ENCODE results near the gene NLE1.

The NLE1 gene

GRCh38 chr17:35187481-35187880, 45.4 kb upstream of the NLE1 start:
- no peak for TF ChIP-seq SIN3A (IDR thresholded peaks at IDR 0.05; ENCODE audit: borderline replicate concordance, insufficient read depth, low read length)
- TF ChIP-seq TAF1 (IDR thresholded peaks at IDR 0.05; ENCODE audit: borderline replicate concordance, insufficient read depth, low read length) = no peak
- TF ChIP-seq POLR2AphosphoS5 (IDR thresholded peaks at IDR 0.05; ENCODE audit: low read depth, low read length) = no peak
- no peak for TF ChIP-seq REST (IDR thresholded peaks at IDR 0.05; ENCODE audit: insufficient read depth in 1 of 2, low read depth in 2 of 2, low read length in 2 of 2)
- TF ChIP-seq FOXP2 (optimal IDR thresholded peaks at IDR 0.05; ENCODE audit: borderline replicate concordance, extremely low read depth, extremely low read length, insufficient read depth) = no peak

GRCh38 chr17:35185849-35186248, 43.7 kb upstream of the NLE1 start:
- TF ChIP-seq POLR2AphosphoS5 (IDR thresholded peaks at IDR 0.05; ENCODE audit: low read depth, low read length) (no peak), REST (IDR thresholded peaks at IDR 0.05; ENCODE audit: insufficient read depth in 1 of 2, low read depth in 2 of 2, low read length in 2 of 2) (no peak), FOXP2 (optimal IDR thresholded peaks at IDR 0.05; ENCODE audit: borderline replicate concordance, extremely low read depth, extremely low read length, insufficient read depth) (no peak), SIN3A (IDR thresholded peaks at IDR 0.05; ENCODE audit: borderline replicate concordance, insufficient read depth, low read length) (no peak), TAF1 (IDR thresholded peaks at IDR 0.05; ENCODE audit: borderline replicate concordance, insufficient read depth, low read length) (no peak)

GRCh38 chr17:35184274-35184673, 42.2 kb upstream of the NLE1 start:
- TF ChIP-seq REST (IDR thresholded peaks at IDR 0.05; ENCODE audit: insufficient read depth in 1 of 2, low read depth in 2 of 2, low read length in 2 of 2) = no peak
- TF ChIP-seq TAF1 (IDR thresholded peaks at IDR 0.05; ENCODE audit: borderline replicate concordance, insufficient read depth, low read length) = no peak
- TF ChIP-seq POLR2AphosphoS5 (IDR thresholded peaks at IDR 0.05; ENCODE audit: low read depth, low read length) = no peak
- no peak for TF ChIP-seq FOXP2 (optimal IDR thresholded peaks at IDR 0.05; ENCODE audit: borderline replicate concordance, extremely low read depth, extremely low read length, insufficient read depth)

GRCh38 chr17:35183332-35183731, 41.2 kb upstream of the NLE1 start:
- no peak for TF ChIP-seq SIN3A (IDR thresholded peaks at IDR 0.05; ENCODE audit: borderline replicate concordance, insufficient read depth, low read length)
- TF ChIP-seq FOXP2 (optimal IDR thresholded peaks at IDR 0.05; ENCODE audit: borderline replicate concordance, extremely low read depth, extremely low read length, insufficient read depth) = no peak
- TF ChIP-seq TAF1 (IDR thresholded peaks at IDR 0.05; ENCODE audit: borderline replicate concordance, insufficient read depth, low read length) = no peak
- no peak for TF ChIP-seq POLR2AphosphoS5 (IDR thresholded peaks at IDR 0.05; ENCODE audit: low read depth, low read length)
- no peak for TF ChIP-seq REST (IDR thresholded peaks at IDR 0.05; ENCODE audit: insufficient read depth in 1 of 2, low read depth in 2 of 2, low read length in 2 of 2)

- TF ChIP-seq REST (IDR thresholded peaks at IDR 0.05; ENCODE audit: insufficient read depth in 1 of 2, low read depth in 2 of 2, low read length in 2 of 2) (no peak), POLR2AphosphoS5 (IDR thresholded peaks at IDR 0.05; ENCODE audit: low read depth, low read length) (no peak), SIN3A (IDR thresholded peaks at IDR 0.05; ENCODE audit: borderline replicate concordance, insufficient read depth, low read length) (no peak), TAF1 (IDR thresholded peaks at IDR 0.05; ENCODE audit: borderline replicate concordance, insufficient read depth, low read length) (no peak), FOXP2 (optimal IDR thresholded peaks at IDR 0.05; ENCODE audit: borderline replicate concordance, extremely low read depth, extremely low read length, insufficient read depth) (no peak)
Observed at GRCh38 chr17:35176897-35177296, 34.8 kb upstream of the NLE1 start.
